ENCODE data around the gene PCDHGA7. TPM values are rescaled to one million over a fixed set of nuclear protein-coding genes. Genes with fewer than 3 reads are reported as not detected.
"Not testable (repeated sequence)": the region's sequence is repeated elsewhere in the genome, so short reads cannot be mapped to it uniquely, and the experiment has no call there.

Gene PCDHGA7
- total RNA-seq, 1 experiment from 2014 or later, result 0.83 TPM

DNA sequence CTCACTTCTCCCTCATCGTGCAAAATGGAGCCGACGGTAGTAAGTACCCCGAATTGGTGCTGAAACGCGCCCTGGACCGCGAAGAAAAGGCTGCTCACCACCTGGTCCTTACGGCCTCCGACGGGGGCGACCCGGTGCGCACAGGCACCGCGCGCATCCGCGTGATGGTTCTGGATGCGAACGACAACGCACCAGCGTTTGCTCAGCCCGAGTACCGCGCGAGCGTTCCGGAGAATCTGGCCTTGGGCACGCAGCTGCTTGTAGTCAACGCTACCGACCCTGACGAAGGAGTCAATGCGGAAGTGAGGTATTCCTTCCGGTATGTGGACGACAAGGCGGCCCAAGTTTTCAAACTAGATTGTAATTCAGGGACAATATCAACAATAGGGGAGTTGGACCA lies 48.7 kb downstream of the PCDHGA7 start:
- Mint-ChIP-seq H3K9me3 (peaks cover 64 to 72% of the 10 kb centered on the region in 2 experiments), H3K36me3 (ENCODE audit: insufficient read depth in 1 of 3, low read depth in 3 of 3) (peaks cover 54 to 76% (median 57%) of the 10 kb centered on the region in 3 experiments), H3K27me3 (ENCODE audit: low read depth) (peaks cover 3% of the 10 kb centered on the region), H3K4me1 (no peaks in the 10 kb centered on the region), H3K4me3 (no peak overlapping the region), H3K27ac (no peak overlapping the region)
- Histone ChIP-seq H3K18ac (ENCODE audit: insufficient read length, low read depth, low read length) (no peak overlapping the region), H4K5ac (ENCODE audit: insufficient read length, low read depth, low read length) (no peak overlapping the region), H3K9ac (ENCODE audit: extremely low read depth, insufficient read length, low read length) (no peak overlapping the region), H4K8ac (replicated peaks; ENCODE audit: insufficient read length, low read depth, low read length) (no peak overlapping the region), H2AK5ac (ENCODE audit: insufficient read length, low read length) (no peak overlapping the region), H2BK20ac (ENCODE audit: low read depth, low read length, poor library complexity, severe bottlenecking) (no peak overlapping the region), H3K23ac (ENCODE audit: insufficient read length, low read depth, low read length) (no peak overlapping the region), H3K9me3 (ENCODE audit: control insufficient read depth, low read depth, low read length) (peaks cover 23% of the 10 kb centered on the region), H2BK120ac (ENCODE audit: low read depth, low read length, poor library complexity, severe bottlenecking) (no peak overlapping the region), H3K14ac (ENCODE audit: insufficient read depth, low read length) (no peak overlapping the region), H3K27me3 (ENCODE audit: insufficient read depth, low read length) (no peaks in the 10 kb centered on the region), H4K20me1 (ENCODE audit: control insufficient read depth, insufficient read depth, insufficient read length) (no peaks in the 10 kb centered on the region), H4K91ac (ENCODE audit: insufficient read length, low read depth, low read length) (no peak overlapping the region), H3K4me1 (ENCODE audit: insufficient read depth, low read length) (no peaks in the 10 kb centered on the region), H2BK12ac (ENCODE audit: insufficient read length, low read depth, low read length) (no peak overlapping the region), H3K4ac (ENCODE audit: low read depth, low read length) (no peak overlapping the region), H2BK15ac (ENCODE audit: low read depth, low read length) (no peak overlapping the region), H3K79me1 (ENCODE audit: insufficient read depth, low read depth, low read length, poor library complexity, severe bottlenecking) (no peaks in the 10 kb centered on the region), H3K23me2 (ENCODE audit: insufficient read length, low read depth, low read length, poor library complexity, severe bottlenecking) (no peaks in the 10 kb centered on the region), H2AFZ (ENCODE audit: low read length) (no peak overlapping the region), H3T11ph (ENCODE audit: low read length) (no peak overlapping the region), H3K27ac (ENCODE audit: insufficient read length, low read depth, low read length) (no peak overlapping the region), H2BK5ac (ENCODE audit: insufficient read length, low read length) (no peak overlapping the region), H3K4me2 (ENCODE audit: insufficient read depth, insufficient read length, low read length) (no peak overlapping the region), H3K56ac (ENCODE audit: insufficient read length, low read depth, low read length) (no peak overlapping the region), H3K79me2 (ENCODE audit: insufficient read depth, low read length) (no peaks in the 10 kb centered on the region)
- no peak for DNase-seq
- no CpG with 5 or more reads among the region's 37 CpGs for WGBS (ENCODE audit: extremely low coverage, insufficient read length, low lambda C conversion rate)
- no peak for TF ChIP-seq CTCF (conservative IDR thresholded peaks at IDR 0.05)

DNA sequence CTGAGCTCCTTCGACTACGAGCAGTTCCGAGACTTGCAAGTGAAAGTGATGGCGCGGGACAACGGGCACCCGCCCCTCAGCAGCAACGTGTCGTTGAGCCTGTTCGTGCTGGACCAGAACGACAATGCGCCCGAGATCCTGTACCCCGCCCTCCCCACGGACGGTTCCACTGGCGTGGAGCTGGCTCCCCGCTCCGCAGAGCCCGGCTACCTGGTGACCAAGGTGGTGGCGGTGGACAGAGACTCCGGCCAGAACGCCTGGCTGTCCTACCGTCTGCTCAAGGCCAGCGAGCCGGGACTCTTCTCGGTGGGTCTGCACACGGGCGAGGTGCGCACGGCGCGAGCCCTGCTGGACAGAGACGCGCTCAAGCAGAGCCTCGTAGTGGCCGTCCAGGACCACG lies 49.8 kb downstream of the PCDHGA7 start:
- H3K4me1 ChIP-seq (ENCODE audit: insufficient read depth, low read length); H3K4me1 Mint-ChIP-seq; H3K27me3 ChIP-seq (ENCODE audit: insufficient read depth, low read length); H3K14ac ChIP-seq (ENCODE audit: insufficient read depth, low read length); H3K56ac ChIP-seq (ENCODE audit: insufficient read length, low read depth, low read length); H2BK5ac ChIP-seq (ENCODE audit: insufficient read length, low read length); H3K4me3 Mint-ChIP-seq; H2BK12ac ChIP-seq (ENCODE audit: insufficient read length, low read depth, low read length); H4K8ac ChIP-seq (replicated peaks; ENCODE audit: insufficient read length, low read depth, low read length); H3K79me2 ChIP-seq (ENCODE audit: insufficient read depth, low read length); H4K20me1 ChIP-seq (ENCODE audit: control insufficient read depth, insufficient read depth, insufficient read length); H3K79me1 ChIP-seq (ENCODE audit: insufficient read depth, low read depth, low read length, poor library complexity, severe bottlenecking); H3T11ph ChIP-seq (ENCODE audit: low read length); H3K23ac ChIP-seq (ENCODE audit: insufficient read length, low read depth, low read length); H2BK15ac ChIP-seq (ENCODE audit: low read depth, low read length); H3K4ac ChIP-seq (ENCODE audit: low read depth, low read length); H3K18ac ChIP-seq (ENCODE audit: insufficient read length, low read depth, low read length); H2BK120ac ChIP-seq (ENCODE audit: low read depth, low read length, poor library complexity, severe bottlenecking); H4K91ac ChIP-seq (ENCODE audit: insufficient read length, low read depth, low read length); DNase-seq; H4K5ac ChIP-seq (ENCODE audit: insufficient read length, low read depth, low read length); H2AFZ ChIP-seq (ENCODE audit: low read length); H2AK5ac ChIP-seq (ENCODE audit: insufficient read length, low read length); H3K27me3 Mint-ChIP-seq (ENCODE audit: low read depth); H2BK20ac ChIP-seq (ENCODE audit: low read depth, low read length, poor library complexity, severe bottlenecking); H3K9ac ChIP-seq (ENCODE audit: extremely low read depth, insufficient read length, low read length); H3K27ac ChIP-seq (ENCODE audit: insufficient read length, low read depth, low read length); H3K23me2 ChIP-seq (ENCODE audit: insufficient read length, low read depth, low read length, poor library complexity, severe bottlenecking); H3K27ac Mint-ChIP-seq; H3K4me2 ChIP-seq (ENCODE audit: insufficient read depth, insufficient read length, low read length): not testable (repeated sequence)
- peaks cover 17% of the 10 kb centered on the region for H3K9me3 ChIP-seq (ENCODE audit: control insufficient read depth, low read depth, low read length)
- WGBS (ENCODE audit: extremely low coverage, insufficient read length, low lambda C conversion rate), result no CpG with 5 or more reads among the region's 38 CpGs
- Mint-ChIP-seq H3K9me3 (peaks cover 54 to 61% of the 10 kb centered on the region in 2 experiments), H3K36me3 (ENCODE audit: insufficient read depth in 1 of 3, low read depth in 3 of 3) (peaks cover 46 to 65% (median 47%) of the 10 kb centered on the region in 3 experiments)
